ENCODE results near the gene CRISP1.

- no peak for TF ChIP-seq CTCF (IDR thresholded peaks at IDR 0.05; ENCODE audit: low read depth, low read length, poor library complexity, severe bottlenecking)
- TF ChIP-seq EZH2phosphoT487 (IDR thresholded peaks at IDR 0.05; ENCODE audit: borderline replicate concordance, low read length), result no peak
Observed at GRCh38 chr6:49841424-49841823, 24.9 kb downstream of the CRISP1 start.
